Stomach (tissue), 9 donors: ENCODE data around the gene ATF7IP2. TPM values are rescaled to one million over a fixed set of nuclear protein-coding genes. Genes with fewer than 3 reads are reported as not detected.

Experiments
- DNase-seq, 2 donors: peaks; one replicate each; pipeline versions ENCODE4 v3.0.0 to v3.0.0-alpha.2; 2013 to 2019
- H3K27ac ChIP-seq, 5 donors: fragments of 200-600 bp in 4 of 5; sonication (generic) in 4 of 5; one replicate each; pipeline ENCODE4 v1.5.1; 2013 to 2019; ENCODE audit warnings: mild to moderate bottlenecking in 1 of 5, moderate library complexity in 1 of 5
- H3K27me3 ChIP-seq, 3 donors: fragments of 200-600 bp; sonication (generic); one replicate each; pipeline ENCODE4 v1.5.1; 2017 to 2019; ENCODE audit warnings: mixed run types in 1 of 3
- H3K36me3 ChIP-seq, 4 donors: fragments of 200-600 bp; sonication (generic); 1 replicate in 3 of 4; 2 replicates in 1 of 4; pipeline ENCODE4 v1.5.1; 2016 to 2019
- H3K4me1 ChIP-seq, 4 donors: fragments of 200-600 bp; sonication (generic); one replicate each; pipeline ENCODE4 v1.5.1; 2016 to 2019
- H3K4me3 ChIP-seq, 4 donors: fragments of 200-600 bp; sonication (generic) in 3 of 4; one replicate each; pipeline ENCODE4 v1.5.1; 2016 to 2019; ENCODE audit warnings: mild to moderate bottlenecking in 1 of 4
- H3K9me3 ChIP-seq, 4 donors: fragments of 200-600 bp; sonication (generic); one replicate each; pipeline ENCODE4 v1.5.1; 2016 to 2019
- EP300 ChIP-seq: sonication (generic); formaldehyde crosslinking; IDR thresholded peaks from one replicate; pipeline ENCODE4 v1.6.1; 2017; ENCODE audit warnings: antibody characterized with exemption
- POLR2A ChIP-seq, 4 donors: fragments of 450-650 bp; IDR thresholded peaks; one replicate each; pipeline ENCODE4 v1.6.1; 2016; ENCODE audit warnings: antibody characterized with exemption in 4 of 4, control low read depth in 2 of 4, mild to moderate bottlenecking in 1 of 4, moderate library complexity in 1 of 4
- POLR2AphosphoS5 ChIP-seq, 3 donors: sonication (generic); formaldehyde crosslinking; IDR thresholded peaks; one replicate each; pipeline ENCODE4 v1.6.1; 2016; ENCODE audit warnings: antibody characterized with exemption in 3 of 3
- intact Hi-C: fragments of 100-400 bp; cut with DNase I; formaldehyde crosslinking; loops from one replicate; pipeline ENCODE4 v1.15.1; 2023; ENCODE audit warnings: low total_unique reads
- polyA plus RNA-seq, 3 donors: library from polyadenylated mRNA; stranded (reverse); fragments of 200-250 nt; gene quantifications; one replicate each; pipeline ENCODE4 v1.2.3, GENCODE V29; 2013
- small RNA-seq, 4 donors: library from RNA; depleted of rRNA; stranded (forward); fragments of <200 nt; gene quantifications; one replicate each; pipeline ENCODE3, GENCODE V24; 2016
- total RNA-seq, 5 donors: library from RNA; depleted of rRNA; stranded (reverse); fragments of >200 nt; gene quantifications; one replicate each; pipeline versions ENCODE4 v1.1.0 to v1.2.3, GENCODE V29; 2014 to 2016
- TF ChIP-seq, protein P1 (sequence below), 7 experiments: fragments of 450-650 bp in 4 of 7; fragments of 200-600 bp in 3 of 7; sonication (generic) in 3 of 7; IDR thresholded peaks; one replicate each; pipeline ENCODE4 v1.5.1; 2016 to 2019; ENCODE audit warnings: antibody characterized with exemption in 7 of 7, control low read depth in 2 of 7, mild to moderate bottlenecking in 1 of 7
- donor health status: healthy with polysubstance abuse.
- donor health status: Bipolar disorder and iron deficiency.
- donor health status: healthy.

Gene ATF7IP2
- total and polyA plus RNA-seq, 8 donors: 4.5 to 59.7 (median 30.3) TPM

- intact Hi-C loops: no loop called here
- Histone ChIP-seq H3K36me3 (peaks cover 12 to 94% (median 77%) of the 10 kb centered on the region in 4 donors), H3K4me3 (no peak overlapping the region), H3K9me3 (no peaks in the 10 kb centered on the region), H3K27ac (no peak overlapping the region), H3K27me3 (no peaks in the 10 kb centered on the region), H3K4me1 (peaks cover 0 to 6% (median 0%) of the 10 kb centered on the region in 4 donors)
- DNase-seq: no peak
- TF ChIP-seq POLR2AphosphoS5 (IDR thresholded peaks at IDR 0.05) (no peak), EP300 (no peak), POLR2A (IDR thresholded peaks at IDR 0.05) (no peak)
- TF ChIP-seq, protein P1, sequence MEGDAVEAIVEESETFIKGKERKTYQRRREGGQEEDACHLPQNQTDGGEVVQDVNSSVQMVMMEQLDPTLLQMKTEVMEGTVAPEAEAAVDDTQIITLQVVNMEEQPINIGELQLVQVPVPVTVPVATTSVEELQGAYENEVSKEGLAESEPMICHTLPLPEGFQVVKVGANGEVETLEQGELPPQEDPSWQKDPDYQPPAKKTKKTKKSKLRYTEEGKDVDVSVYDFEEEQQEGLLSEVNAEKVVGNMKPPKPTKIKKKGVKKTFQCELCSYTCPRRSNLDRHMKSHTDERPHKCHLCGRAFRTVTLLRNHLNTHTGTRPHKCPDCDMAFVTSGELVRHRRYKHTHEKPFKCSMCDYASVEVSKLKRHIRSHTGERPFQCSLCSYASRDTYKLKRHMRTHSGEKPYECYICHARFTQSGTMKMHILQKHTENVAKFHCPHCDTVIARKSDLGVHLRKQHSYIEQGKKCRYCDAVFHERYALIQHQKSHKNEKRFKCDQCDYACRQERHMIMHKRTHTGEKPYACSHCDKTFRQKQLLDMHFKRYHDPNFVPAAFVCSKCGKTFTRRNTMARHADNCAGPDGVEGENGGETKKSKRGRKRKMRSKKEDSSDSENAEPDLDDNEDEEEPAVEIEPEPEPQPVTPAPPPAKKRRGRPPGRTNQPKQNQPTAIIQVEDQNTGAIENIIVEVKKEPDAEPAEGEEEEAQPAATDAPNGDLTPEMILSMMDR (IDR thresholded peaks at IDR 0.05): no peak
Observed at GRCh38 chr16:10531582-10531981, 145.7 kb downstream of the ATF7IP2 start.

Small RNA genes within 50 kb of the gene (small RNA-seq; reads per million reads assigned to genes)
- gene RNU6-633P: 0 reads per million in 4 donors

Other genes with a start within 250 kb of the ATF7IP2 start
- 1 to 10 TPM in 4 of 5 donors, under 1 TPM in 1; 0.55 to 9.8 (median 1.7) TPM for gene GRIN2A, start 203.6 kb upstream of the ATF7IP2 start, total RNA-seq
- gene GRIN2A, start 203.6 kb upstream of the ATF7IP2 start, polyA plus RNA-seq: under 1 TPM; 0.06 to 0.45 (median 0.15) TPM
- 10 to 100 TPM; 24.5 to 57.6 (median 43.3) TPM for gene EMP2, start 194.5 kb downstream of the ATF7IP2 start, total RNA-seq
- gene EMP2, start 194.5 kb downstream of the ATF7IP2 start, polyA plus RNA-seq: 10 to 100 TPM; 10.7 to 60.9 (median 11.7) TPM